ENCODE data around the gene GABBR2. TPM values are rescaled to one million over a fixed set of nuclear protein-coding genes. Genes with fewer than 3 reads are reported as not detected.
"Not testable (repeated sequence)": the region's sequence is repeated elsewhere in the genome, so short reads cannot be mapped to it uniquely, and the experiment has no call there.

The GABBR2 gene
- total RNA-seq, 1 donor from 2014 or later, result 0.74 TPM

DNA sequence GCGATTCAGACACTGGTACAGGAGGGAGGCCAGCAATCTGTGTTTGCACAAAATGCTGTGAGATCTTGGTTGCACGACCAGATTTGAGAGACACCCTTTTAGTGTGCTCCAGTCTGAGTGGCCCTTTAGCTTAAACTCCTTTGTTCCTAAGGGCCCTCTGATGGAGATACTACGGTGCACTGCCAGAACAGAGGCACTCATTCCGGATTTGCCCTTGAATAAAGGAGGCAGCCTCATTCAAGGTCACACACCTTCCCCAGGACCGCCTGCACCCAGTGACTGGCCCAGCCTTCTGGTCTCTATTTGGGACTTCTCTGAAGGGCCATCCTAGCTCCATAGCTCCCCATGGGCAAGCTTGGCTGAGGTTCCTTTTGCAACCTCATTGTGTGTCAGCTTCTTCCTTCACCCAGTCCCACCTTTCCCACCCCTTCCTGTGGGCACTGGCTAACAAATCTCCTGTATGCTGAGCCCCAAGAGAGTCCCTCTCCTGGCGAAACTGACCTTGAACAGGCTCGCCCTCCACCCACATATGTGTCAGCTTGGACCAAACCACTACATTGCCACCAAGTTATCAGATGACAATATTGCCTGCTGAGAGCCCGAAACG is 191.7 kb downstream of the GABBR2 start:
- H3K4me1 Mint-ChIP-seq, result no peaks in the 10 kb centered on the region
- H3K27ac Mint-ChIP-seq, result no peak overlapping the region
- no peaks in the 10 kb centered on the region for H3K9me3 Mint-ChIP-seq
- DNase-seq (ENCODE audit: low spot score in 2 of 2, unreplicated experiment in 2 of 2), result no peak
- peaks cover 13% of the 10 kb centered on the region for H3K27me3 Mint-ChIP-seq (ENCODE audit: low read depth)
- H3K36me3 Mint-ChIP-seq, result no peaks in the 10 kb centered on the region
- no peak overlapping the region for H3K4me3 Mint-ChIP-seq
- TF ChIP-seq, protein P1, sequence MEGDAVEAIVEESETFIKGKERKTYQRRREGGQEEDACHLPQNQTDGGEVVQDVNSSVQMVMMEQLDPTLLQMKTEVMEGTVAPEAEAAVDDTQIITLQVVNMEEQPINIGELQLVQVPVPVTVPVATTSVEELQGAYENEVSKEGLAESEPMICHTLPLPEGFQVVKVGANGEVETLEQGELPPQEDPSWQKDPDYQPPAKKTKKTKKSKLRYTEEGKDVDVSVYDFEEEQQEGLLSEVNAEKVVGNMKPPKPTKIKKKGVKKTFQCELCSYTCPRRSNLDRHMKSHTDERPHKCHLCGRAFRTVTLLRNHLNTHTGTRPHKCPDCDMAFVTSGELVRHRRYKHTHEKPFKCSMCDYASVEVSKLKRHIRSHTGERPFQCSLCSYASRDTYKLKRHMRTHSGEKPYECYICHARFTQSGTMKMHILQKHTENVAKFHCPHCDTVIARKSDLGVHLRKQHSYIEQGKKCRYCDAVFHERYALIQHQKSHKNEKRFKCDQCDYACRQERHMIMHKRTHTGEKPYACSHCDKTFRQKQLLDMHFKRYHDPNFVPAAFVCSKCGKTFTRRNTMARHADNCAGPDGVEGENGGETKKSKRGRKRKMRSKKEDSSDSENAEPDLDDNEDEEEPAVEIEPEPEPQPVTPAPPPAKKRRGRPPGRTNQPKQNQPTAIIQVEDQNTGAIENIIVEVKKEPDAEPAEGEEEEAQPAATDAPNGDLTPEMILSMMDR (IDR thresholded peaks at IDR 0.05; ENCODE audit: unreplicated experiment), result no peak

DNA sequence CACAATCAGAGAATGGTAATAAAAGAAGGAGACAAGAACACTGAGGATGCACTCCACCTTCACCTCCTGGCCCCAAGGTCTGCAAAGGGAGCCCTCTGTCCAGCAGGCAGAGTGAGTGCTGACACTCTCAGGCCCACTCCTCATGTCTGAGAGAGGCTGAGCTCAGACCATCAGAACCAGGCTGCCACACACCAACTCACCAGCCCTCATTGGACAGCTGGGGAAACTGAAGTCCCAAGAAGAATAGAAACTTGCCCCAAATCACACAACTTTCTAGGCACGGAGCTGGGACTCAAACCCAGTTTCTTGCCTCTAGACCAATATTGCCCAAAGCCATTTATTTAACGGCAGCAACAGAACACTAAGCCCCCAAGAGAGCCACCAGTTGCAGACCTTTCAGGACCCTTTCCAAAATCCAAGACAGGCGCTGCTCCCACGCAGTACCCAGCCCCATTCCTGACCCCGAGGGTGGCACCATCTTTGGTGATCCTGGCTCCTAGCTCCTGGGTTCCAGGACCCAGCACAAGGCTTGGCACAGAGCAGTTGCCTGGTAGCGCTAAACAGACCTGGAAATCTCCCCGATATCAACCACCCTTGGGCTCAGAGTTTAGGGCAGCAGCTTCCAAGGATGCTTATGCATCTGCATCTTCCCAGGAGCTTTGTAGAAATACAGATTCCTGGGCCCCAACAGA is 192.4 kb downstream of the GABBR2 start:
- TF ChIP-seq, protein P1 (IDR thresholded peaks at IDR 0.05; ENCODE audit: unreplicated experiment), result no peak
- Mint-ChIP-seq H3K27me3 (ENCODE audit: low read depth) (peaks cover 14% of the 10 kb centered on the region), H3K4me1 (no peaks in the 10 kb centered on the region), H3K4me3 (no peak overlapping the region), H3K27ac (no peak overlapping the region), H3K36me3 (no peaks in the 10 kb centered on the region), H3K9me3 (no peaks in the 10 kb centered on the region)
- DNase-seq (ENCODE audit: low spot score in 2 of 2, unreplicated experiment in 2 of 2), result no peak

DNA sequence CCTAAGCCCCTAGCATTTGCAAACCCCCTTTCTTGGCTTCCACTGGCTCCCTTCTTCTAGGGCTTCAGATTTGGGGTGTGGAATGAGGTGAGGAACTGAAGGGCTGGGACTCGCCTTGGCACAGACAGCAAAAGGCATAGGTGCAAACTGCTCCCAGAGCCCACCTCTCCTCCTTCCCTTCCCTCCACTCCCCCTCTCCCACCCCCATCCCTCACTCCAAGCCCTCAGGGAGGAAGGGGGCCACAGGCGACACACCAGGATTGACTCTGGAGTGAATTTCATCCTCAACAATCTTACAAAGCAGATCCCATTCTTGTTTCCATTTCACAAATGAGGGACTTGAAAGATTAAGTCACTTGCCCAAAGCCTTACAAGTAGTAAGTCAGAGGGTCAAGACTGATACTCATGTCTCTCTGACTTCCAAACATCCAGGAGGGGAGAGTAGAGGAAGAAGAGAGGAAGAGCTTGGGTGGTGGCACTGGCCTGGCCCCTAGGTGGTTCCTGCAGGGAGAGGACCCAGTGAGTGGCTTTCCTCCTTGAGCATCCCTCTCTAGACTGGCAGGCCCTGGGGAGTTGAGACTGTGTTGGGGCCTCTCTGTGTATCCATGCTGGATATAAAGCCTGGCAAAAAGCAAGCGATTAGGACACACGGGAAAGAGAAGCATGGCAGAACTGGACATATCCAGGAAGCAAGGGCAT is 193.1 kb downstream of the GABBR2 start:
- Mint-ChIP-seq H3K36me3 (no peaks in the 10 kb centered on the region), H3K4me1 (no peaks in the 10 kb centered on the region), H3K27me3 (ENCODE audit: low read depth) (peaks cover 14% of the 10 kb centered on the region), H3K4me3 (no peak overlapping the region), H3K27ac (no peak overlapping the region), H3K9me3 (no peaks in the 10 kb centered on the region)
- TF ChIP-seq, protein P1 (IDR thresholded peaks at IDR 0.05; ENCODE audit: unreplicated experiment), result no peak
- no peak for DNase-seq (ENCODE audit: low spot score in 2 of 2, unreplicated experiment in 2 of 2)

DNA sequence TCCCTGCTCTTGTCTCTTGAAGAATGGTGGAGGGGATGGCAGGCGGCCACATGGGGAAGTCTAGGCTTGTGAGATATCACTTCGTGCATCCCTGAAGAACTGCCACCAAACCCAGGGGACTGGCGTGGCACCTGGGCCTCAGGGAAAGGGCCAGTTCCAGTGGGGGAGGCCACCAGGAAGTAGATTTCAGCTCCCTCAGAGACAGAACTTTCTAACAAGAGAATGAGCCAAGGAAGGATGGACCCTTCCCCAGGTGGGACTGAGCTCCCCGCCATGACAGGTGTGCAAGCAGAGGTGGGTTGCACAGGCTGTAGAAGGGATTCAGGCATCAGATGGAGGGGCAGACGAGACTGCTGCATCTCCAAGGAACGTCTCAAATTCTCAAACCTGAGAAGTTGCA is 193.9 kb downstream of the GABBR2 start:
- DNase-seq (ENCODE audit: low spot score in 2 of 2, unreplicated experiment in 2 of 2), result no peak
- no peaks in the 10 kb centered on the region for H3K36me3 Mint-ChIP-seq
- H3K27me3 Mint-ChIP-seq (ENCODE audit: low read depth), result peaks cover 14% of the 10 kb centered on the region
- H3K4me1 Mint-ChIP-seq, result no peaks in the 10 kb centered on the region
- H3K9me3 Mint-ChIP-seq, result no peaks in the 10 kb centered on the region
- no peak overlapping the region for H3K4me3 Mint-ChIP-seq
- TF ChIP-seq, protein P1 (IDR thresholded peaks at IDR 0.05; ENCODE audit: unreplicated experiment), result no peak
- no peak overlapping the region for H3K27ac Mint-ChIP-seq

DNA sequence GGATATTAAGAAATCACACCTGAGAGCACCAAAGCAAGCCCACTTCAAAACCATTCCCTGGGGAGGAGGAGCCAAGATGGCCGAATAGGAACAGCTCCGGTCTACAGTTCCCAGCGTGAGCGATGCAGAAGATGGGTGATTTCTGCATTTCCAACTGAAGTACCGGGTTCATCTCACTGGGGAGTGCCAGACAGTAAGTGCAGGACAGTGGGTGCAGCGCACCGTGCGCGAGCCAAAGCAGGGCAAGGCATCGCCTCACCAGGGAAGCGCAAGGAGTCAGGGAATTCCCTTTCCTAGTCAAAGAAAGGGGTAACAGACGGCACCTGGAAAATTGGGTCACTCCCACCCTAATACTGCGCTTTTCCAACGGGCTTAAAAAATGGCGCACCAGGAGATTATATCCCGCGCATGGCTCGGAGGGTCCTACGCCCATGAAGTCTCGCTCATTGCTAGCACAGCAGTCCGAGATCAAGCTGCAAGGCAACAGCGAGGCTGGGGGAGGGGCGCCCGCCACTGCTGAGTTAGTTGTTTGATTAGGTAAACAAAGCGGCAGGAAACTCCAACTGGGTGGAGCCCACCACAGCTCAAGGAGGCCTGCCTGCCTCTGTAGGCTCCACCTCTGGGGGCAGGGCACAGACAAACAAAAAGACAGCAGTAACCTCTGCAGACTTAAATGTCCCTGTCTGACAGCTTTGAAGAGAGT is 200.4 kb downstream of the GABBR2 start:
- not testable (repeated sequence) for H3K27ac Mint-ChIP-seq; H3K4me1 Mint-ChIP-seq; H3K4me3 Mint-ChIP-seq; H3K9me3 Mint-ChIP-seq; H3K36me3 Mint-ChIP-seq; DNase-seq (ENCODE audit: low spot score in 2 of 2, unreplicated experiment in 2 of 2)
- peaks cover 15% of the 10 kb centered on the region for H3K27me3 Mint-ChIP-seq (ENCODE audit: low read depth)

Data from mesothelial cell of epicardium (in vitro differentiated cells).